ENCODE results near the gene CDKN2A. TPM values are rescaled to one million over a fixed set of nuclear protein-coding genes. Genes with fewer than 3 reads are reported as not detected.

The CDKN2A gene
- total and polyA plus RNA-seq, 2 donors (not counting 3 experiments of a cell fraction or from before 2014, with no cell fraction given), result 8.5 to 10.7 TPM

- DNase-seq (ENCODE audit: low read depth, low spot score) (no peak), FAIRE-seq (no peak)
- H4K20me1 ChIP-seq (replicated peaks; ENCODE audit: control insufficient read depth, extremely low read depth, insufficient read depth, low read length), result no peaks in the 10 kb centered on the region
- peaks cover 8 to 13% of the 10 kb centered on the region in 2 experiments for H3K27me3 ChIP-seq (ENCODE audit: control insufficient read depth in 2 of 2, insufficient read depth in 2 of 2, low read length in 2 of 2)
- no peak overlapping the region for H3K4me3 ChIP-seq (replicated peaks in 1 of 3; ENCODE audit: insufficient read depth in 1 of 3, low read depth in 1 of 3, low read length in 3 of 3)
- no peak overlapping the region for H3K27ac ChIP-seq (ENCODE audit: insufficient read depth, low read depth, low read length)
- H3K36me3 ChIP-seq (ENCODE audit: control insufficient read depth in 2 of 2, extremely low read depth in 1 of 2, insufficient read depth in 2 of 2, low read length in 2 of 2), result no peaks in the 10 kb centered on the region
- H3K4me2 ChIP-seq (ENCODE audit: insufficient read depth, low read length), result no peak overlapping the region
- intact Hi-C loops (cut with micrococcal nuclease), result no loop called here
- H3K9ac ChIP-seq (replicated peaks; ENCODE audit: extremely low read depth, insufficient read depth, low read length), result no peak overlapping the region
- no peak overlapping the region for H2AFZ ChIP-seq (ENCODE audit: low read depth, low read length)
- POLR2A ChIA-PET, result no interaction called here
- H3K9me1 ChIP-seq (replicated peaks; ENCODE audit: control insufficient read depth, extremely low read depth, insufficient read depth, low read length), result no peaks in the 10 kb centered on the region
- BruUV-seq (replicated peaks), result no TSS peak
- H3K9me3 ChIP-seq (replicated peaks; ENCODE audit: control insufficient read depth, insufficient read depth, low read length), result no peaks in the 10 kb centered on the region
- H3K79me2 ChIP-seq (ENCODE audit: control insufficient read depth, insufficient read depth, low read length), result no peaks in the 10 kb centered on the region
- no peaks in the 10 kb centered on the region for H3K4me1 ChIP-seq (ENCODE audit: control insufficient read depth, extremely low read depth, insufficient read depth, low read length)
- dilution Hi-C loops (cut with MboI; ENCODE audit: extremely low pct_ligation_motif_present, low sequenced_read_pairs), result no loop called here
- TF ChIP-seq FOS (IDR thresholded peaks at IDR 0.05; ENCODE audit: borderline replicate concordance, insufficient read depth, low read length), result no peak
- TF ChIP-seq POLR2A (IDR thresholded peaks at IDR 0.05; ENCODE audit: low read depth, low read length), result no peak
- no peak for TF ChIP-seq GATA2 (IDR thresholded peaks at IDR 0.05; ENCODE audit: insufficient read depth, insufficient read length, low read depth, low read length)
- no peak for TF ChIP-seq EZH2 (IDR thresholded peaks at IDR 0.05; ENCODE audit: borderline replicate concordance, low read depth, low read length, severe bottlenecking)
- TF ChIP-seq MYC (IDR thresholded peaks at IDR 0.05; ENCODE audit: low read depth, low read length), result no peak
- no peak for TF ChIP-seq POLR2AphosphoS5 (IDR thresholded peaks at IDR 0.05; ENCODE audit: insufficient read depth, low read depth, low read length)
- no peak for TF ChIP-seq CTCF (IDR thresholded peaks at IDR 0.05; ENCODE audit: extremely low read depth in 1 of 2, insufficient read depth in 1 of 2, low read depth in 1 of 2, low read length in 2 of 2)
- no peak for TF ChIP-seq JUN (IDR thresholded peaks at IDR 0.05; ENCODE audit: borderline replicate concordance, insufficient read depth, insufficient read length, low read depth)
- TF ChIP-seq MAX (IDR thresholded peaks at IDR 0.05; ENCODE audit: insufficient read depth, insufficient read length), result no peak
- CTCF ChIA-PET, result interaction anchor here (1.4 kb wide), 1 partner anchor 17 kb away, joined by 3 read pairs; no protein-coding TSS in a partner anchor
Measured at GRCh38 chr9:21941337-21941995, 52.7 kb downstream of the CDKN2A start.

Measured in endothelial cell of umbilical vein (primary cell).